Measurements from ENCODE around the gene SUPT4H1.

Gene SUPT4H1

GRCh38 chr17:58302171-58302918 lies 49.7 kb downstream of the SUPT4H1 start:
- H3K9ac ChIP-seq (ENCODE audit: insufficient read length, low read depth): no peak overlapping the region
- no peak overlapping the region for H3K4me3 ChIP-seq (ENCODE audit: insufficient read length, low read depth)
- H3K9me3 ChIP-seq (ENCODE audit: insufficient read depth, low read length): no peaks in the 10 kb centered on the region
- no peak for DNase-seq (ENCODE audit: low read depth, low spot score)
- no peaks in the 10 kb centered on the region for H3K36me3 ChIP-seq (ENCODE audit: insufficient read depth, insufficient read length, low read length)
- no peaks in the 10 kb centered on the region for H3K27me3 ChIP-seq (ENCODE audit: insufficient read depth, insufficient read length)
- TF ChIP-seq SUZ12 (IDR thresholded peaks at IDR 0.05; ENCODE audit: extremely low read depth, insufficient read depth, insufficient read length) (no peak), ZNF274 (IDR thresholded peaks at IDR 0.05; ENCODE audit: low read depth, low read length) (no peak), YY1 (IDR thresholded peaks at IDR 0.05; ENCODE audit: insufficient read depth, insufficient read length) (no peak)
- H3K4me1 ChIP-seq (ENCODE audit: insufficient read depth, insufficient read length): peaks cover 25% of the 10 kb centered on the region

GRCh38 chr17:58301504-58302150 lies 50.4 kb downstream of the SUPT4H1 start:
- Histone ChIP-seq H3K36me3 (ENCODE audit: insufficient read depth, insufficient read length, low read length) (no peaks in the 10 kb centered on the region), H3K9me3 (ENCODE audit: insufficient read depth, low read length) (no peaks in the 10 kb centered on the region), H3K4me3 (ENCODE audit: insufficient read length, low read depth) (no peak overlapping the region), H3K4me1 (ENCODE audit: insufficient read depth, insufficient read length) (peaks cover 25% of the 10 kb centered on the region), H3K27me3 (ENCODE audit: insufficient read depth, insufficient read length) (no peaks in the 10 kb centered on the region), H3K9ac (ENCODE audit: insufficient read length, low read depth) (no peak overlapping the region)
- TF ChIP-seq SUZ12 (IDR thresholded peaks at IDR 0.05; ENCODE audit: extremely low read depth, insufficient read depth, insufficient read length): no peak
- no peak for DNase-seq (ENCODE audit: low read depth, low spot score)

- DNase-seq (ENCODE audit: low read depth, low spot score): no peak
Measured at GRCh38 chr17:58300336-58300735, 51.7 kb downstream of the SUPT4H1 start.

More at GRCh38 chr17:58300336-58300735, 51.7 kb downstream of the SUPT4H1 start:
- Histone ChIP-seq H3K9ac (ENCODE audit: insufficient read length, low read depth) (no peak overlapping the region), H3K27me3 (ENCODE audit: insufficient read depth, insufficient read length) (no peaks in the 10 kb centered on the region), H3K36me3 (ENCODE audit: insufficient read depth, insufficient read length, low read length) (no peaks in the 10 kb centered on the region), H3K4me3 (ENCODE audit: insufficient read length, low read depth) (no peak overlapping the region), H3K4me1 (ENCODE audit: insufficient read depth, insufficient read length) (peaks cover 21% of the 10 kb centered on the region), H3K9me3 (ENCODE audit: insufficient read depth, low read length) (no peaks in the 10 kb centered on the region)
- no peak for TF ChIP-seq YY1 (IDR thresholded peaks at IDR 0.05; ENCODE audit: insufficient read depth, insufficient read length)
- no peak for TF ChIP-seq ZNF274 (IDR thresholded peaks at IDR 0.05; ENCODE audit: low read depth, low read length)
- no peak for TF ChIP-seq SUZ12 (IDR thresholded peaks at IDR 0.05; ENCODE audit: extremely low read depth, insufficient read depth, insufficient read length)
